Hepatocyte (in vitro differentiated cells): ENCODE results near the gene EXPH5. TPM values are rescaled to one million over a fixed set of nuclear protein-coding genes. Genes with fewer than 3 reads are reported as not detected.

ENCODE experiments used
- DNase-seq: peaks from one replicate; pipeline ENCODE4 v3.0.0-alpha.2; 2016; ENCODE audit warnings: low spot score
- H2AFZ ChIP-seq: fragments of 200-600 bp; sonication (generic); 2 replicates; pipeline ENCODE4 v1.6.0; 2016; ENCODE audit warnings: antibody characterized with exemption, mild to moderate bottlenecking
- H3K27ac ChIP-seq: fragments of 200-600 bp; sonication (generic); 2 replicates; pipeline ENCODE4 v1.5.1; 2016; ENCODE audit warnings: mild to moderate bottlenecking
- H3K27me3 ChIP-seq: fragments of 200-600 bp; sonication (generic); 2 replicates; pipeline ENCODE4 v1.6.1; 2016
- H3K36me3 ChIP-seq: fragments of 200-600 bp; sonication (generic); replicated peaks from 2 replicates; pipeline ENCODE4 v1.5.1; 2016; ENCODE audit warnings: low read depth; ENCODE audit not compliant: insufficient read depth
- H3K4me1 ChIP-seq: fragments of 200-600 bp; sonication (generic); 2 replicates; pipeline ENCODE4 v1.5.1; 2016; ENCODE audit warnings: mild to moderate bottlenecking, moderate library complexity; ENCODE audit not compliant: insufficient read depth
- H3K4me2 ChIP-seq: fragments of 200-600 bp; sonication (generic); 2 replicates; pipeline ENCODE4 v1.6.0; 2016
- H3K4me3 ChIP-seq: fragments of 200-600 bp; sonication (generic); 2 replicates; pipeline ENCODE4 v1.5.1; 2016; ENCODE audit warnings: mild to moderate bottlenecking
- H3K79me2 ChIP-seq: fragments of 200-600 bp; sonication (generic); 2 replicates; pipeline ENCODE4 v1.6.0; 2017; ENCODE audit warnings: mild to moderate bottlenecking
- H3K9me2 ChIP-seq: fragments of 200-600 bp; sonication (generic); replicated peaks from 2 replicates; pipeline ENCODE4 v1.6.0; 2017; ENCODE audit warnings: mild to moderate bottlenecking; ENCODE audit not compliant: insufficient read depth
- H3K9me3 ChIP-seq: fragments of 200-600 bp; sonication (generic); 2 replicates; pipeline ENCODE4 v1.5.1; 2016; ENCODE audit warnings: low read depth, mild to moderate bottlenecking
- H4K20me1 ChIP-seq: fragments of 200-600 bp; sonication (generic); 2 replicates; pipeline ENCODE4 v1.6.0; 2016; ENCODE audit warnings: mild to moderate bottlenecking; ENCODE audit not compliant: insufficient read depth, poor library complexity, severe bottlenecking
- EZH2 ChIP-seq: fragments of 200-600 bp; sonication (generic); IDR thresholded peaks from 2 replicates; pipeline ENCODE4 v1.6.1; 2016; ENCODE audit warnings: antibody characterized with exemption, mild to moderate bottlenecking, borderline replicate concordance
- EZH2phosphoT487 ChIP-seq: fragments of 200-600 bp; sonication (generic); IDR thresholded peaks from one replicate; pipeline ENCODE4 v1.6.1; 2018; ENCODE audit warnings: antibody characterized with exemption, mild to moderate bottlenecking, low read depth, moderate library complexity; ENCODE audit not compliant: unreplicated experiment, severe bottlenecking
- WGBS: methylation state at CpG from one replicate; pipeline ENCODE4 v1.1.6; 2016; ENCODE audit warnings: low lambda C conversion rate; ENCODE audit errors: missing lambda C conversion rate; 5-methylcytosine and 5-hydroxymethylcytosine counted together
- polyA plus RNA-seq: library from polyadenylated mRNA; unstranded; fragments of >200 nt; fragmentation: Nextera tagmentation; extraction: Ambion mirVana; gene quantifications from 2 replicates; pipeline ENCODE4 v1.2.1, GENCODE V29; 2016
- total RNA-seq: library from RNA; depleted of rRNA; stranded (reverse); fragments of >200 nt; gene quantifications from 2 replicates; pipeline ENCODE4 v1.2.3, GENCODE V29; 2014
- TF ChIP-seq, protein P1 (sequence below): fragments of 200-600 bp; sonication (generic); IDR thresholded peaks from 2 replicates; pipeline ENCODE4 v1.5.1; 2016; ENCODE audit warnings: antibody characterized with exemption, mild to moderate bottlenecking; ENCODE audit not compliant: poor library complexity

Gene EXPH5
- total and polyA plus RNA-seq, 2 experiments from 2014 or later, result 1.8 to 4.5 TPM

DNA sequence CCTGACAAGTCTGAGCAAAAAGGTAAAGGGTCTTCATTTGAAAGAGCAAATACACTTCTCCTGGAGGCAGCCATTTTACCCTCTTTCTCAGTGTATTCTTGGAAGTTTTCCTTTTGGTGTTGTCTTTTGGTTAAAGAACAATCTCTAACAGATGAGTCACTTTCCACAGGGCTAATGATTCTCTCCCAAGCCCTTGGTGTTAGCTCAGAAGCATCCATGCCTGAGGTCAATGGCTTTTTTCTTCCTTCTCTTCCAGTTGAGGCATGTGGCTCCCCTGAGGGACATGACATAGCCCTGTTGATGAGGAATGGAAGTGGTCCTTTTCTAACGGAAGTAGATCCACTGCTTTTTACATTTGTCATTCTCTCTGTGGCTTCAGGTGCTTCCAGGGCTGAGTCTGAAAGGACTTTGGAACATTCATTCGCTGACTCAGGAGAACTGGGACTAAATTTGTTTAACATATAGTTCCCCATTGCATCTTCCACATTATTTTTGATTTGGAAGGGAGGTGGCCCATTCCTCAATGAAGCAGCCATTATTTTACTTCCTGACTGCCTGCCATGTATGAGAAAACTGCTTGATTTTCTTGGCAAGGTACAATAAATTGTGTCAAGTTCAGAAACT, 81.6 kb downstream of the EXPH5 start:
- peak overlapping the region; percentile 16 for H3K27ac ChIP-seq
- H3K79me2 ChIP-seq, result no peaks in the 10 kb centered on the region
- WGBS, result 86% methylated on average over 2 of the region's 2 CpGs
- no peaks in the 10 kb centered on the region for H4K20me1 ChIP-seq
- no peaks in the 10 kb centered on the region for H3K9me2 ChIP-seq
- no peaks in the 10 kb centered on the region for H3K4me1 ChIP-seq
- TF ChIP-seq, protein P1, sequence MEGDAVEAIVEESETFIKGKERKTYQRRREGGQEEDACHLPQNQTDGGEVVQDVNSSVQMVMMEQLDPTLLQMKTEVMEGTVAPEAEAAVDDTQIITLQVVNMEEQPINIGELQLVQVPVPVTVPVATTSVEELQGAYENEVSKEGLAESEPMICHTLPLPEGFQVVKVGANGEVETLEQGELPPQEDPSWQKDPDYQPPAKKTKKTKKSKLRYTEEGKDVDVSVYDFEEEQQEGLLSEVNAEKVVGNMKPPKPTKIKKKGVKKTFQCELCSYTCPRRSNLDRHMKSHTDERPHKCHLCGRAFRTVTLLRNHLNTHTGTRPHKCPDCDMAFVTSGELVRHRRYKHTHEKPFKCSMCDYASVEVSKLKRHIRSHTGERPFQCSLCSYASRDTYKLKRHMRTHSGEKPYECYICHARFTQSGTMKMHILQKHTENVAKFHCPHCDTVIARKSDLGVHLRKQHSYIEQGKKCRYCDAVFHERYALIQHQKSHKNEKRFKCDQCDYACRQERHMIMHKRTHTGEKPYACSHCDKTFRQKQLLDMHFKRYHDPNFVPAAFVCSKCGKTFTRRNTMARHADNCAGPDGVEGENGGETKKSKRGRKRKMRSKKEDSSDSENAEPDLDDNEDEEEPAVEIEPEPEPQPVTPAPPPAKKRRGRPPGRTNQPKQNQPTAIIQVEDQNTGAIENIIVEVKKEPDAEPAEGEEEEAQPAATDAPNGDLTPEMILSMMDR, result no peak
- TF ChIP-seq EZH2phosphoT487 (no peak), EZH2 (no peak)
- H3K36me3 ChIP-seq, result no peaks in the 10 kb centered on the region
- no peaks in the 10 kb centered on the region for H3K27me3 ChIP-seq
- H3K4me3 ChIP-seq, result no peak overlapping the region
- no peak overlapping the region for H2AFZ ChIP-seq
- H3K9me3 ChIP-seq, result no peaks in the 10 kb centered on the region
- peak; percentile 10 for DNase-seq
- no peak overlapping the region for H3K4me2 ChIP-seq

DNA sequence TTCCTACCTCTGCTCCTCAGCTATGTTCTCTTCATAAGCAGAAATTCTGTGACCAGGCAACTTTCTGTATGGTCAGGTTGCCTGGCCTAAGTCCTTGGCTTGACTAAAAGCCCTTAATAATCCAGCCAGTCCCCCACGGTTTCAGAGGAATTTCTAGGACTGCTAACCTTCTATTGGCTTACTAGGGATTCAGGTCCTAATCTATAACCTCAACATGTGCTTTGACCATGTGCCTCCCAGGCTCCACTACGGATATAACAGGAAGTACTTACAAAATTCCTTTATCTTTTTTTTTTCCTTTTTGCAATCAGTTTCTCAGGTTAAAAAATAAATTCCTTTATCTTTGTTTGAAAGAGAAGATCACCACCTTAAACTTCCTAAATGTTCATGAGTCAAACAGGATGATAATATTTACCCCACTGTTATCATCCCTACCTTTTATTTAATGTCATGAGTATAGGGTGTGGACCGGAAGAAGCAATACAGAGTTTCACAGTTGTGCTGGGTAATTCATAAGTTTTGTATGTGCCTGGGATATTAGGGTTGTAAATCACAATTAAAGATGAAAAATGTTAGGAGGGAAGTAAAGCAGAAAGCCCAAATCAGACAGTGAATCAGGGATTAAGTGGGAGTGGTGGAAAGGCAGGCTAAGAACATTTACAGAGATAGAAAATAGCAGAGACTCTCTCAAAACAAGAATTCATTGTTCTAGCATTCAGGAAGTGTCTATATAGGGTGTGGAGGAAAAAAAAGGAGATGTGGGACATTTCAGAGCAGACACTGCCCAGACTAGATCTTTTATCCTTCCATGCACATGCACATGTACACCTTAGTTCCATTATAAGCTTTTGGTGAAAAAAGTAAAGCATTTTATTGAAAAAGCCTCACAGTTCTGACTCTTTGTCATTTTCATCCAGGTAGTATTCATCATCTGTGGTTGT, 84.6 kb downstream of the EXPH5 start:
- DNase-seq, result no peak
- H3K27ac ChIP-seq, result no peak overlapping the region
- H2AFZ ChIP-seq, result no peak overlapping the region
- H3K4me2 ChIP-seq, result no peak overlapping the region
- H3K9me3 ChIP-seq, result no peaks in the 10 kb centered on the region
- WGBS, result 61% methylated on average over 3 of the region's 3 CpGs
- no peaks in the 10 kb centered on the region for H3K4me1 ChIP-seq
- H4K20me1 ChIP-seq, result no peaks in the 10 kb centered on the region
- H3K27me3 ChIP-seq, result no peaks in the 10 kb centered on the region
- H3K4me3 ChIP-seq, result no peak overlapping the region
- TF ChIP-seq EZH2, result no peak
- TF ChIP-seq, protein P1, result no peak
- no peak for TF ChIP-seq EZH2phosphoT487
- H3K36me3 ChIP-seq, result no peaks in the 10 kb centered on the region
- no peaks in the 10 kb centered on the region for H3K79me2 ChIP-seq
- no peaks in the 10 kb centered on the region for H3K9me2 ChIP-seq

DNA sequence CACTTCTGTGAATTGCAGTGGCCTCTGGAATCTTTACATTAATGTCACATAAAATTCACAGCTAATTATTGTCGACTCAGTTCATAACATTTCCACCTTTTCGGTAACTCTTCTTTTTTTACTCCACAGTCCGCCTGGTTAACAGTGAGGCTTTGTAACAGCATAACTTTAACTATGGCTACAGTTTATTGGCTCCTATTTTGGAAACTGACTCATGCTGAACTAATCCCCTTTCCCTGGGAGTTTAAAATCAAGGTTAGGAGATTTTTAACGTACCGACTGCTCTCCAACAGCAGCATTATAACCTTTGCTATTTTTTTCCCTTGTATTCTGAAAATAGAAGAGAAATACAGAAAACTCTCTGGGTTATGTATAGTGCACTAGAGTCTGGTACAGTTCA, 92.2 kb downstream of the EXPH5 start:
- WGBS, result 41% methylated on average over 5 of the region's 5 CpGs
- H2AFZ ChIP-seq, result no peak overlapping the region
- H3K27ac ChIP-seq, result no peak overlapping the region
- no peaks in the 10 kb centered on the region for H3K9me2 ChIP-seq
- H3K4me2 ChIP-seq, result no peak overlapping the region
- H3K79me2 ChIP-seq, result no peaks in the 10 kb centered on the region
- no peak for DNase-seq
- H4K20me1 ChIP-seq, result no peaks in the 10 kb centered on the region
- H3K4me1 ChIP-seq, result peaks cover 10% of the 10 kb centered on the region
- H3K4me3 ChIP-seq, result no peak overlapping the region
- no peak for TF ChIP-seq EZH2
- no peak for TF ChIP-seq EZH2phosphoT487
- TF ChIP-seq, protein P1, result no peak
- no peaks in the 10 kb centered on the region for H3K9me3 ChIP-seq
- H3K36me3 ChIP-seq, result no peaks in the 10 kb centered on the region
- H3K27me3 ChIP-seq, result no peaks in the 10 kb centered on the region
